Mesenchymal stem cell (in vitro differentiated cells and primary cell): Measurements from ENCODE around the gene ACAP3.
A peak's percentile ranks its signal among the peaks of the same experiment; 100 is the strongest.

Experiments used
- DNase-seq: peaks from one replicate; pipeline ENCODE4 v3.0.0-alpha.2; 2013
- H2AFZ ChIP-seq: one replicate; pipeline ENCODE4 v1.6.1; 2013; ENCODE audit warnings: low read depth, mild to moderate bottlenecking, control low read depth, inconsistent platforms, low read length, moderate library complexity
- H2AK5ac ChIP-seq: 2 replicates; pipeline ENCODE4 v1.6.1; 2013; ENCODE audit warnings: low read length, moderate library complexity, mild to moderate bottlenecking, inconsistent platforms; ENCODE audit not compliant: severe bottlenecking
- H2BK120ac ChIP-seq: one replicate; pipeline ENCODE4 v1.6.1; 2013; ENCODE audit warnings: low read depth, mild to moderate bottlenecking, inconsistent platforms, low read length, moderate library complexity
- H2BK12ac ChIP-seq, 2 experiments: one replicate each; pipeline ENCODE4 v1.6.1; 2013; ENCODE audit warnings: inconsistent platforms in 2 of 2, low read length in 2 of 2, mild to moderate bottlenecking in 2 of 2, moderate library complexity in 2 of 2, control low read depth in 1 of 2
- H2BK15ac ChIP-seq: one replicate; pipeline ENCODE4 v1.6.1; 2013; ENCODE audit warnings: mild to moderate bottlenecking, low read depth, inconsistent platforms; ENCODE audit not compliant: poor library complexity, severe bottlenecking
- H2BK5ac ChIP-seq: 2 replicates; pipeline ENCODE4 v1.6.1; 2013; ENCODE audit warnings: low read depth, mild to moderate bottlenecking, low read length, control low read depth, inconsistent platforms; ENCODE audit not compliant: poor library complexity, severe bottlenecking
- H3K14ac ChIP-seq, 2 experiments: one replicate each; pipeline ENCODE4 v1.6.1; 2013; ENCODE audit warnings: inconsistent platforms in 2 of 2, low read length in 2 of 2, control low read depth in 1 of 2, mild to moderate bottlenecking in 1 of 2, moderate library complexity in 1 of 2
- H3K18ac ChIP-seq, 2 experiments: one replicate each; pipeline ENCODE4 v1.6.1; 2013; ENCODE audit warnings: inconsistent platforms in 2 of 2, low read length in 2 of 2, control low read depth in 1 of 2, low read depth in 1 of 2, mild to moderate bottlenecking in 1 of 2
- H3K23ac ChIP-seq, 2 experiments: one replicate each; pipeline ENCODE4 v1.6.1; 2013; ENCODE audit warnings: inconsistent platforms in 2 of 2, low read length in 2 of 2, mild to moderate bottlenecking in 2 of 2, moderate library complexity in 2 of 2, control low read depth in 1 of 2
- H3K27ac ChIP-seq: 2 replicates; pipeline ENCODE4 v1.5.1; 2013; ENCODE audit warnings: mild to moderate bottlenecking, moderate library complexity, low read length, control low read depth, inconsistent platforms; ENCODE audit not compliant: poor library complexity, severe bottlenecking
- H3K27me3 ChIP-seq, 2 experiments: 2 replicates each; pipeline versions ENCODE4 v1.6.1 to v1.7.0; 2013; ENCODE audit warnings: low read length in 2 of 2, mild to moderate bottlenecking in 2 of 2, moderate library complexity in 2 of 2, control low read depth in 1 of 2, inconsistent platforms in 1 of 2; ENCODE audit not compliant: control insufficient read depth in 1 of 2, insufficient read depth in 1 of 2
- H3K36me3 ChIP-seq, 2 experiments: 2 replicates each; pipeline versions ENCODE4 v1.6.1 to v1.7.0; 2013; ENCODE audit warnings: low read length in 2 of 2, control low read depth in 1 of 2, inconsistent platforms in 1 of 2, low read depth in 1 of 2, mild to moderate bottlenecking in 1 of 2; ENCODE audit not compliant: insufficient read depth in 2 of 2, control insufficient read depth in 1 of 2
- H3K4ac ChIP-seq, 2 experiments: one replicate each; pipeline ENCODE4 v1.6.1; 2013; ENCODE audit warnings: inconsistent platforms in 2 of 2, low read length in 2 of 2, mild to moderate bottlenecking in 2 of 2, moderate library complexity in 2 of 2, control low read depth in 1 of 2, low read depth in 1 of 2
- H3K4me1 ChIP-seq: 2 replicates; pipeline ENCODE4 v1.6.1; 2013; ENCODE audit warnings: low read depth, low read length, control low read depth; ENCODE audit not compliant: control insufficient read depth, insufficient read depth
- H3K4me2 ChIP-seq: 2 replicates; pipeline ENCODE4 v1.6.1; 2013; ENCODE audit warnings: low read length, mild to moderate bottlenecking, inconsistent platforms; ENCODE audit not compliant: poor library complexity, severe bottlenecking
- H3K4me3 ChIP-seq, 2 experiments: 2 replicates each; pipeline versions ENCODE4 v1.5.1 to v1.7.0; 2013; ENCODE audit warnings: low read length in 2 of 2, mild to moderate bottlenecking in 2 of 2, control low read depth in 1 of 2, low read depth in 1 of 2; ENCODE audit not compliant: insufficient read depth in 1 of 2
- H3K79me1 ChIP-seq: replicated peaks from 2 replicates; pipeline ENCODE4 v1.6.1; 2013; ENCODE audit warnings: mild to moderate bottlenecking, control low read depth, low read length, inconsistent platforms; ENCODE audit not compliant: poor library complexity, severe bottlenecking
- H3K9ac ChIP-seq: 2 replicates; pipeline ENCODE4 v1.7.0; 2013; ENCODE audit warnings: mild to moderate bottlenecking, low read length, moderate library complexity
- H3K9me3 ChIP-seq: 2 replicates; pipeline ENCODE4 v1.7.0; 2013; ENCODE audit warnings: mild to moderate bottlenecking, low read length; ENCODE audit not compliant: control insufficient read depth
- H4K8ac ChIP-seq: one replicate; pipeline ENCODE4 v1.6.1; 2013; ENCODE audit warnings: inconsistent platforms, mild to moderate bottlenecking, low read length, moderate library complexity
- H4K91ac ChIP-seq: one replicate; pipeline ENCODE4 v1.6.1; 2013; ENCODE audit warnings: mild to moderate bottlenecking, low read length, inconsistent platforms
- WGBS: methylation state at CpG from one replicate; pipeline ENCODE4 v1.1.7; 2013; ENCODE audit warnings: mixed read lengths; 5-methylcytosine and 5-hydroxymethylcytosine counted together

The ACAP3 gene

DNA sequence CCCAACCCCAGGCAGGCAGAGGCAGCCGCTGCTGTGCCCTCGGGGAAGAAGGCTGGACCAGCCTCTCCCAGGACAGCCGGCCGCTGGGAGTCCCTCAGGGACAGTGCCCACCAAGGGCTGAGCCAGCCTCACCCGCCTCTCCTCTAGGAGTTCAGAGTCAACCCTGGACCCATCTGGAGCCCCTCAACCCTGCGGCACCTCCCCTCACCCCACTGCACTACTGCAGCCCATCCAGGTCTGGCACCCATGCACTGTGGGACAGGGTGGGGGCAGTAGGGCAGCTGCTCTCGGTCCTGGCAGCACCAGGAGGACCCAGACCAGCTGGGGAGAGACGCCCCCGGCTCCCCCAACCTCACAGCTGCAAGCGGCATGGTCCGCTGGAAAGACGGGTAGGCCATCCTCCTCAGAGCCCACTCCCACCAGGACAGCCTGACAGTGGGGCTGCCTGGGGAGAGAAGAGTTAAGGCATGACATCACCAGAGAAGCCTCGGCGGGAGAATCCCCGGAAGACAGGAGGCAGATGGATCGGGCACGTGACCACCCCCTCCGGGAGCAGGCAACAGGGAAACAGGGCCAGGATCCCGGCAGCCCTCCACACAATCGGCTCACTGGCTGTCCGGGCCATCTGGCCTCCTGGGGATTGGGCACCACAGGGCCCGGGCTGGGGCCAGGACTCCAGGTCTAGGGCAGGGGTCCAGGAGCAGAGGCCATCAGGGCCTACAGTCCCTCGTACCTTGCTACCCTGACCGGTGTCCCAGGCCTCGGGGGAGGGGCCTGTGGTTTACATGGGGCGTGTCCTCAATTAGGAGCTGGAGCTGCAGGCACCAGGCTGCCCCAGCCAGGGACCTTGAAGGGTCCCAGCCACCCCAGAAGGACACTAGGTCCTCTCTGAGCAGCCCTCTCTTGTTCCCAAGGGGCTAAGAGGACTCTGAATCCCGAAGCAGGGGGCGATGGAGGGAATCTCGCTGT lies 3.1 kb downstream of the ACAP3 start:
- no peaks in the 10 kb centered on the region for H3K27me3 ChIP-seq
- H3K4me3 ChIP-seq, result peak overlapping the region; percentile 39 to 89
- H3K9me3 ChIP-seq, result no peaks in the 10 kb centered on the region
- H3K23ac ChIP-seq, result peak overlapping the region in 1 of 2 experiments; percentile 3
- peak overlapping the region; percentile 88 for H4K91ac ChIP-seq
- H4K8ac ChIP-seq, result peak overlapping the region; percentile 86
- H3K4me1 ChIP-seq, result peaks cover 60% of the 10 kb centered on the region
- H3K27ac ChIP-seq, result peak overlapping the region; percentile 81
- 26% methylated on average over 27 of the region's 29 CpGs for WGBS
- peak overlapping the region; percentile 92 to 98 for H2BK12ac ChIP-seq
- H3K18ac ChIP-seq, result peak overlapping the region; percentile 74 to 96
- peak overlapping the region; percentile 80 for H3K4me2 ChIP-seq
- peak overlapping the region; percentile 35 for H2BK5ac ChIP-seq
- H2AK5ac ChIP-seq, result peak overlapping the region; percentile 75
- peaks cover 19% of the 10 kb centered on the region for H3K79me1 ChIP-seq
- peak overlapping the region; percentile 87 for H2BK120ac ChIP-seq
- peak; percentile 92 for DNase-seq
- peak overlapping the region; percentile 95 for H2BK15ac ChIP-seq
- peak overlapping the region; percentile 82 for H3K9ac ChIP-seq
- H3K14ac ChIP-seq, result peak overlapping the region in 1 of 2 experiments; percentile 90
- peaks cover 0 to 43% of the 10 kb centered on the region in 2 experiments for H3K36me3 ChIP-seq
- no peak overlapping the region for H2AFZ ChIP-seq
- H3K4ac ChIP-seq, result peak overlapping the region; percentile 96

DNA sequence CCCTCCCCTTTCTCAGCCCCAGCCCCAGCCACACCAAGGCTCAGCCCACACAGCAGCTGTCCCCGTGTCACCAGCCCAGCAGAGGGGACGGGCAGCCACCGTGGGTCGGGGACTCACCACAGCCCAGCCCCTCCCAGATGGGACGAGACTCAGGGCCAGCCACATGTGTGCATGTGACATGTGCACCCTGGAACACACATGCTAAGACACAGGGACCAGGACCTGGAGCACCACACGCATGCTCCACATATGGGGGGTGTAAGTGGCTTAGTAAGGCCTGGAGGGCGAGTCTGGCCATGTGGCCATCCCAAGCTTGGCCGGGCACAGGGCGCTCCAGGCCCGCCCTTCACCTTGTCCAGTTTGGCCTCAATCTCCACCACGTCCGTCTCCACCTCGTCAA lies 4.0 kb downstream of the ACAP3 start:
- H2BK15ac ChIP-seq, result no peak overlapping the region
- no peaks in the 10 kb centered on the region for H3K27me3 ChIP-seq
- peak overlapping the region; percentile 52 for H4K91ac ChIP-seq
- no peak overlapping the region for H3K9ac ChIP-seq
- H3K4me2 ChIP-seq, result no peak overlapping the region
- peaks cover 51% of the 10 kb centered on the region for H3K4me1 ChIP-seq
- H3K79me1 ChIP-seq, result peaks cover 21% of the 10 kb centered on the region
- H3K18ac ChIP-seq, result no peak overlapping the region
- WGBS, result 95% methylated on average over 13 of the region's 13 CpGs
- H3K27ac ChIP-seq, result no peak overlapping the region
- H2BK12ac ChIP-seq, result peak overlapping the region in 1 of 2 experiments; percentile 7
- no peaks in the 10 kb centered on the region for H3K9me3 ChIP-seq
- H3K36me3 ChIP-seq, result peaks cover 0 to 47% of the 10 kb centered on the region in 2 experiments
- H2AFZ ChIP-seq, result no peak overlapping the region
- H3K4me3 ChIP-seq, result no peak overlapping the region
- H3K14ac ChIP-seq, result no peak overlapping the region
- peak overlapping the region in 1 of 2 experiments; percentile 60 for H3K4ac ChIP-seq
- no peak overlapping the region for H4K8ac ChIP-seq
- H2AK5ac ChIP-seq, result no peak overlapping the region
- H3K23ac ChIP-seq, result no peak overlapping the region
- no peak overlapping the region for H2BK5ac ChIP-seq
- no peak overlapping the region for H2BK120ac ChIP-seq
- DNase-seq, result no peak

DNA sequence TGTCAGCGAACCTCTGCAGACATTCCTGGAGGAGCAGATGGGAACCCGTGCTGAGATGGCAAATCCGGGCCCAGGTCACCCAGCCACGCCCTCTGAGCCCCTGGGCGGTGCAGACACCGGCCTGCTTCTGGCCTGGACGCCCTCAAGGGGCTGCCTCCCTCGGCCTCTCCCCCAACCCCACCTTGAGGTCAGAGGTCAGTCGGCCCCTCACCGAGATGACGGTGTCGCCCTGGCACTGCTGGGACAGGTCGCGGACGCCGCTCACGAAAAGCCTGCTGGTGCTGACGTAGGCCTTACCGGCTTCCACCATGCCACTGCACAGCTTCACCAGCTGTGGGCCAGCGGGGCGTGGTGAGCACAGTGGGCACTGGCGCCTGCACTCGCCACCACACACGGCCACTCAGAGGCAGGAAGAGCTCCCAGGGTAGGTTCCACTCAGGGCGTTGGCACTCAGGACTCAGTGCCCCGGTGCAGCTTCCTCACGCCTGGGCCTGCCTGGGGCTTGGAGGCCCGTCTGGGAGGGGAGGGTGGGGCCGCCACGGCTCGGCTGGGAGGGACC lies 4.7 kb downstream of the ACAP3 start:
- Histone ChIP-seq H3K4ac (peak overlapping the region in 1 of 2 experiments; percentile 35), H3K14ac (no peak overlapping the region), H3K4me1 (peaks cover 51% of the 10 kb centered on the region), H3K36me3 (peaks cover 0 to 53% of the 10 kb centered on the region in 2 experiments), H3K9me3 (no peaks in the 10 kb centered on the region), H2AFZ (no peak overlapping the region), H2AK5ac (no peak overlapping the region), H3K27ac (no peak overlapping the region), H2BK5ac (no peak overlapping the region), H4K91ac (no peak overlapping the region), H3K79me1 (peaks cover 21% of the 10 kb centered on the region), H3K27me3 (no peaks in the 10 kb centered on the region), H3K4me2 (no peak overlapping the region), H2BK15ac (no peak overlapping the region), H4K8ac (no peak overlapping the region), H3K4me3 (no peak overlapping the region), H2BK12ac (no peak overlapping the region), H3K23ac (no peak overlapping the region), H2BK120ac (no peak overlapping the region), H3K9ac (no peak overlapping the region), H3K18ac (no peak overlapping the region)
- 91% methylated on average over 31 of the region's 31 CpGs for WGBS
- no peak for DNase-seq

- H2BK12ac ChIP-seq, result no peak overlapping the region
Measured at GRCh38 chr1:1302006-1302430, 5.7 kb downstream of the ACAP3 start.

More at GRCh38 chr1:1302006-1302430, 5.7 kb downstream of the ACAP3 start:
- H3K36me3 ChIP-seq, result peaks cover 0 to 59% of the 10 kb centered on the region in 2 experiments
- peaks cover 48% of the 10 kb centered on the region for H3K4me1 ChIP-seq
- no peak overlapping the region for H4K91ac ChIP-seq
- DNase-seq, result no peak
- H2BK5ac ChIP-seq, result no peak overlapping the region
- peaks cover 21% of the 10 kb centered on the region for H3K79me1 ChIP-seq
- H3K23ac ChIP-seq, result no peak overlapping the region
- no peaks in the 10 kb centered on the region for H3K27me3 ChIP-seq
- H2BK120ac ChIP-seq, result no peak overlapping the region
- no peak overlapping the region for H3K27ac ChIP-seq
- no peak overlapping the region for H3K4me2 ChIP-seq
- 90% methylated on average over 9 of the region's 9 CpGs for WGBS
- H3K18ac ChIP-seq, result no peak overlapping the region
- no peak overlapping the region for H3K9ac ChIP-seq
- no peak overlapping the region for H2AFZ ChIP-seq
- no peak overlapping the region for H3K4me3 ChIP-seq
- H3K4ac ChIP-seq, result no peak overlapping the region
- no peak overlapping the region for H3K14ac ChIP-seq
- H4K8ac ChIP-seq, result no peak overlapping the region
- no peaks in the 10 kb centered on the region for H3K9me3 ChIP-seq
- H2AK5ac ChIP-seq, result no peak overlapping the region
- H2BK15ac ChIP-seq, result peak overlapping the region; percentile 31
